Measurements from ENCODE around the gene ESM1. TPM values are rescaled to one million over a fixed set of nuclear protein-coding genes. Genes with fewer than 3 reads are reported as not detected.

The ESM1 gene
- total and polyA plus RNA-seq, 2 of the 8 experiments (the other 6 are each of a cell fraction or from before 2014, with no cell fraction given) = not detected

DNA sequence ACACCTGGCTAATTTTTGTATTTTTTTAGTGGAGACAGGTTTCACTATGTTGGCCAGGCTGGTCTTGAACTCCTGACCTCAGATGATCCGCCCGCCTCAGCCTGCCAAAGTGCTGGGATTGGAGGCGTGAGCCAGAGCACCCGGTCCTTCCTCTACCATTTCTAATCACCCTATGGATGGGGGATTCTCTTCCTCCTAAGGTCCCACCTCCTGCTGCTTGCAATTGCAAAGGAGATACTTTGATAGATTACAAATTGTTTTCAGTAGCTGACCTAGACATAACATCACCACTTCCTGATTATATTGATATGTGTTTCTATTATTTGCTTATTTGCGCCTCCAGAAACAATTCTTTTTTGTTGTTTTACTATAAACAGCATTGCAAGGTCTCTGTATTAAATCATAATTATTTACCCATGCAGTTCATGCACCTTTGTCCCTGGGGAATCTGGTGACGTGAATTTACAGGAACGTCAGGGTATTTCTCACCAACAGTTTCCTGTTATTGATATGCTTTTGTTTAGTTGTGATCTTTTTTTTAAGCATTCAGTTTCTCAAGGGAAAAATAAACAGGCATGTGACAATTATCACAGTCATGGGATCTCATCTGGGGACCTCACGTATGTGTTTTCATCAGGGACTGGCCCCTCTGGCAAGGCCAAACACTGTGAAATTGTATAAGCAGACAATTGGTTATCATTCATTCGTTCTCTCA is 43.2 kb downstream of the ESM1 start (continued):
- no peak for TF ChIP-seq NANOG (IDR thresholded peaks at IDR 0.05; ENCODE audit: insufficient read depth, low read depth, low read length, poor library complexity, severe bottlenecking)
- TF ChIP-seq TCF12 (IDR thresholded peaks at IDR 0.05; ENCODE audit: low read depth, low read length) = no peak
- no peak for TF ChIP-seq ZNF274 (IDR thresholded peaks at IDR 0.05; ENCODE audit: borderline replicate concordance, extremely low read depth, low read length)
- TF ChIP-seq, protein P1, sequence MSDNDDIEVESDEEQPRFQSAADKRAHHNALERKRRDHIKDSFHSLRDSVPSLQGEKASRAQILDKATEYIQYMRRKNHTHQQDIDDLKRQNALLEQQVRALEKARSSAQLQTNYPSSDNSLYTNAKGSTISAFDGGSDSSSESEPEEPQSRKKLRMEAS (IDR thresholded peaks at IDR 0.05) = no peak
- TF ChIP-seq SIRT6 (IDR thresholded peaks at IDR 0.05; ENCODE audit: low read length) = no peak

Measured in H1 (cell line).